Erythroblast (primary cell): ENCODE results near the gene ADAM12.
"Not testable (repeated sequence)": the region's sequence is repeated elsewhere in the genome, so short reads cannot be mapped to it uniquely, and the experiment has no call there.

Experiments
- DNase-seq, 2 experiments: peaks; one replicate each; lab custom pipeline; 2025; lab: John Stamatoyannopoulos, UW
- GATA1 ChIP-seq: IDR thresholded peaks from 2 replicates; pipeline ENCODE4 v1.6.1; 2011; ENCODE audit warnings: low read depth, mild to moderate bottlenecking, control low read depth, low read length, moderate library complexity
- POLR2A ChIP-seq: IDR thresholded peaks from 2 replicates; pipeline ENCODE4 v1.6.1; 2011; ENCODE audit warnings: mild to moderate bottlenecking, low read length

Gene ADAM12

DNA sequence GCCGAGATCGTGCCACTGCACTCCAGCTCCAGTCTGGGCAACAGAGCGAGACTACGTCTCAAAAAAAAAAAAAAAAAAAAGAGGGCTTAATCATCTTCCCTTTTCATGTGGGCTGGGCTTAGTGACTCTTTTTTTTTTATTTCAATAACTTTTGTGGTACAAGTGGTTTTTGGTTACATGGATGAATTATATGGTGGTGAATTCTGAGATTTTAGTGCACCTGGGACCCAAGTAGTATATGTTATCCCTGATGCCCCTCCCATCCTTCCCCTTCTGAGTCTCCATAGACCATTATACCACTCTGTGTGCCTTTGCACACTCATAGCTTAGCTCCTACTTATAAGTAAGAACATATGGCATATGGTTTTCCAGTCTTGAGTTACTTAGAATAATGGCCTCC, 4.8 kb upstream of the ADAM12 start:
- no peak for DNase-seq
- TF ChIP-seq POLR2A: no peak
- no peak for TF ChIP-seq GATA1

DNA sequence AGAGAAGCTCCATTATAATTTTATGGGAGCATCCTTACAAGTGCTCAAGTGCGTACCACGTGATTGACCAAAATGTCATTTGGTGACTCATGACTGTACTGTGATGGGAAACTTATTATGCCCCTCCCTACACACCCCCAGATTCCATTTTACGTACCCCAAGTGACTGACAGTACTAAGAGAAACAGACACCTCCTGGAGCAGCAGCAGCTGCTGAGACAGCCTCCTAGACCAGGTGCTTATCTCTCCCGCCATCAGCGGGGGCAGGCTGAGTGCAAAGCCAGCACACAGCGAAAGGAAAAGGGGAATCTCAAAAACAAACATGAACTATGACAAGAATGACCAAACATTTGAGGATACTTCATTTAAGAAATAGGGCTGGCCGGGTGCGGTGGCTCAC, 4.2 kb upstream of the ADAM12 start:
- TF ChIP-seq POLR2A (no peak), GATA1 (no peak)
- no peak for DNase-seq

DNA sequence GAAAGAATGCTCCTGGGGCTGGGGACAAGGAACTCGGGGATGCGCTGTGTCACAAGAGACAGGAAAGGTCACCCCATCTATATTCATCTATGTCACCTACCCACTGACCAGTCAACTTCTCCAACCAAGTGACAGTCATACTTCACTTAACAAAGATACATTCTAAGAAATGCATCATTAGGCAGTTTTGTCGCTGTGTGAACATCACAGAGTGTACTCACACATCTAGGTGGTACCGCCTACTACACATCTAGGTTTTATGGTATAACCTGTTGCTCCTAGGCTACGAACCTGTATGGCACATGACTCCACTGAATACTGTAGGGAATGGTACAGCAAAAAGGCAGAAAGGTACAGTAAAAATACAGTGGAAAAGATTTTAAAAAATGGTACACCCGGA, 3.8 kb upstream of the ADAM12 start:
- DNase-seq: no peak
- TF ChIP-seq POLR2A (no peak), GATA1 (no peak)

DNA sequence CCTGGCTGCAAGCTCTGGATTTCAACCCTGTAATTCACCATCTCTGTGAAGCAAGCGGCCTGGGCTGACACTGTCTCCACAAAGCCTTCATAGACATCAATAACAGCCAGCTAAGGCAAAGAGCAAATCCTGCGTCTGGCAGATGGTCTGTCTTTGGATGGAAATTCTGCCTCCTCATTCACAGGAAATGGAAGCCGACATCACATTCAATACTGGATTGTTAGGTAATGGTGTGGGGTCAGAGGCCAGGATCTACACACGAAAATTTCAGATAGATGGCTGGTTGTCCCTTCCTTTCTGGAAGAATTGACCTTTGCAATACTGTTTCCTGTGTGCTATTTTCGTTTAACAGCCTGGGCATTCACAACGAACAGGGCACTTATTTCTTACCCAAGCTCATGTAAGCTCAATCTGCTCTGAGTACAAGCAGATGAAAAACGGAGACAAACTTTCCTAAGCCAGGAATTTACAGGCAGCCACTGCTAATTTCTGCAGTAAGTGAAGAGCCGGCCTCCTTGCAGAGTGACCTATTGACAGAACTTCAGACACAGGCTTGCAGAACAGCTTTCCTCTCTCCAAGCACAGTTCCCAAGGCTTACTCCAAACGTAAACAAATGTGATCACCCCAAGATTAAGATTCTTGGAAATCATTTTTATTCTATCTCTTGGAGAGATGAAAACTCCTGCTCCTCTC, 3.1 kb upstream of the ADAM12 start:
- DNase-seq: no peak
- TF ChIP-seq GATA1 (no peak), POLR2A (no peak)

DNA sequence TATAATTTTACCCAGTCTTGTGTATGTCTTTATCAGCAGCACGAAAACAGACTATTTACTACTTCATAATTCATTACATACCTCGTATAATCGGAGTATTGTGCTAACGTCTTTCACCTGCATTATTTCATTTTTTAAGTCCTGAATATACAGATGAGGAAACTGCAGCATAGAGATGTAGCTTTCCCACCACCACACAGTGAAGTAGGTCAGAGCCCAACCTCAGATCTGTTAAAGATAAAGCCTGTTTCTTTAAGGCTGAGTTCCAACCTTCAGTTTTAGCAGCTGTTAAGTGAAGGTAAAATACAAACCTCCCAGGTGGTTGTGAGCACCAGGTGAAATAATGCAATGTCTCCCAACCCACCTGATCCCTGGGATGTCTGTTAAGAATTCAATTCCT, 2.0 kb upstream of the ADAM12 start:
- no peak for DNase-seq
- TF ChIP-seq POLR2A: no peak
- no peak for TF ChIP-seq GATA1

DNA sequence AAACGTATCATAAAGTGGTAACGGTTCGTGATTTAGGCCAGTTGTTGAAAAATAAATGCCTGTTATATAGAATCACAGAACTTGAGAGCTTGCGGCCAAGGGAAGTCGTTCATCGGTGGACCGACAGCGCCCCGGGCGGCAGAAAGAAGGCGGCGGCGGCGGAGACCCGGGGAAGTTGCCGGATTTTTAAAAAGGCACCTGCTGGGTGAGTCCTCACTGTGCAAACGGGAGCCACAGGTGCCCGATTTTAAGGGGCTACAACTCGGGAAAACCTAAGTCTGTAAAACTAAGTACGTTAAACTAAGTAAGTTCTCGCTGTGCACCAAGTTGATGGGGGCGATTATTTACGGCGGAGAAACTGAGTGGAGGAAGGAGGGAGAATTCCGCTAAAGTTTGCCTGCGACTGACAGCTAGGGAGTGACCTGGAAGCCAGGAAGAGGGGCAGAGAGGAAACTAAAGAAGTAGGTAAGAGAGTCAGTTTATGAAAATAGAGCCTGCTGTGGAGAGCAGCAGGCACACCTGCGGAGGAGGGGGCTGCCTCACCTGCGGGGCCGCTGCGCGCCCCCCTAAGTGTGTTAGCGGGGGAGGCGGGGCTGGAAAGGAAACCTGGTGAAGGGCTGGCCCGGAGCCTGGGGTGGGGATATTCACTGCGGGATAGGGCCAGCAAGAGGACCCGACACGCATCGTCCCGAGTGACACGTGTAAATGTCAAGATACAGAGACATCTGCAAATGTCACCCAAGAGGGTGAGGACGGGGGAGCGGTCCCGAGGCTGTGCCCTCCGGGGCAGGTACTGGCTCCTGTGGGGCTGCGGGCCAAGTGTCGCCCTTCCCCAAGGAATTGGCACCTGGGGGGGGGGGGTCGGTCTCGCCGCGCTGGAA, 996 bp downstream of the ADAM12 start:
- TF ChIP-seq POLR2A: no peak
- no peak for TF ChIP-seq GATA1
- DNase-seq: peak; percentile 20 to 50

DNA sequence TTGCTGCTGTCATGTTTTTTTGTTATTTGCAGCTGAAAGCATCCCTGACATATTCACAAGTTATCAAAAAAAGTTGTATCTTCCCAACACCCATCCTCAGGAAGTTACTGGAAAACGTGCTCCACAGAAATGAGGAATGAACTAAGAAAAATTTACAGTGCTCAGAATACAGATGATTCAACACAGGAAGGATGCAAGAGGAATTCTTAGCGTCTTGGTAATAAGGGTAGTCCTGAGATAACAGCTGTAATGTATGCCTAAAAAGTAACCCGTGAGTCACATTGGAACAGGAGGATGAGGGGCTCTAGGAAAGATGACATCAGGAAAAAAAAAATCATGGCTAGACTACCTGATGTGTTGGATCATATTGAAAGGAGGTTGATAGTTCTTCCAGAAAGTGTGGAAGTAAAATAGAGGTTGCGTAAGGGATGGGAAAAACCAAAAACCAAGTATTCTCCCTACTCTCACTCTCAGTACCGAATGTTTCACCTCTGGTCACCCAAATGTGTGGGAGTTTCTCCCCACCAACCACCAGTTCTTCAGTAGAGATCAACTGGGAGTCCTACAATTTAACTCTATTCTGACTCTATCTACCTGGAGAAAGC, 3.9 kb downstream of the ADAM12 start:
- DNase-seq: no peak
- TF ChIP-seq POLR2A: no peak
- TF ChIP-seq GATA1: no peak

DNA sequence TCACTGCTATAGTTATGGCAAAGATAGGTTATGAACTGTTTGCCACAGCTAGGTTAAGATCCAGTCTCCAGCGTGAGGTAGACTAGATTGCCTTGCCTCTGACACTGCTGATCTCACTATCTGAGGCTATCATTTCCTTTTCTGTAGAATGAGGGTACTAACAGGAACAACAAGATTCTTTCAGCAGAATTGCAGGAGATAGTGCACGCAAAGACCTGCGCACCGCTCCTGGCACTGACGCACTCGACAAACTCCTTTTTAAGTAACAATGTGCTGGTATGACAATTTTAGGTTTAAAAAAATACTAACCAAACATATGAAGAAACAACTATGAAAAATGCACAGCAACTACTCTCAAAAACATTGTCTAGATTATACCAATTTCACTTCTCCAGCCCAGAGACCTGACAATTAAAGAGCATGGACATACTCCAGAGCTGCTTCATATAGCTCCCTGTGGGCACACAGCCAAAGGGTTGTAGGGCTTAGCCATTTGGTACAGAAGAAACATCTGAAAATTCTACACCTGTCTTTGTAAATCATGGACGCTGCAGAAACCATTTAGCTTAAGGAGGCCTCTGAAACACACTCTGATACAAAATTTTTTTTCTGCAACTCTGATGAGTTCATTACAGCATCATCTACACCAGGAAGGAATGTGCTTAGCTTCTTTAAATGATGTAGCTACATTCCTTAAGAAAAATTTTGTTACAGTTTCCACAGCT, 7.8 kb downstream of the ADAM12 start:
- TF ChIP-seq GATA1: no peak
- TF ChIP-seq POLR2A: no peak
- no peak for DNase-seq

DNA sequence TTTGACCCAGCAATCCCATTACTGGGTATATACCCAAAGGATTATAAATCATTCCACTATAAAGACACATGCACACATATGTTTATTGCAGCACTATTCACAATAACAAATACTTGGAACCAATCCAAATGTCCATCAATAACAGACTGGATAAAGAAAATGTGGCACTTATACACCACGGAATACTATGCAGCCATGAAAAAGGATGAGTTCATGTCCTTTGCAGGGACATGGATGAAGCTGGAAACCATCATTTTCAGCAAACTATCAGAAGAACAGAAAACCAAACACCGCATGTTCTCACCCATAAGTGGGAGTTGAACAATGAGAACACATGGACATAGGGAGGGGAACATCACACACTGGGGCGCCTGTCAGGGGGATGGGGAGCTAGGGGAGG, 9.1 kb downstream of the ADAM12 start:
- DNase-seq: not testable (repeated sequence)

DNA sequence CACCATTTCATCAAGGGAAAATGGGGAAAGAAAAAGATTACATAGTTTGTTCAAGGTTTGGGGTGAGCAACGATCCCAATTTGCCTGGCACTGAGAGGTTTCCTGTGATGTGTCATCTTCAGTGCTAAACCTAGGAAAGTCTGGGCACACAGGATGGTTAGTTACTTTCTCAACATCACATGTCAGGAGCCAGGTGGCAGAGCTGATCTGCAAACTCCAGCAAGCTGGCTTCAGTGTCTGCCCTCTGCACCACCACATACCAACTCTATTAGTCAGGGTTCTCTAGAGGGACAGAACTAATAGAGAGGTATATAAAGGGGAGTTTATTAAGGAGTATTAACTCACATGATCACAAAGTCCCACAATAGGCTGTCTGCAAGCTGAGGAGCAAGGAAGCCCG, 11.3 kb downstream of the ADAM12 start:
- TF ChIP-seq GATA1 (no peak), POLR2A (no peak)
- DNase-seq: no peak

DNA sequence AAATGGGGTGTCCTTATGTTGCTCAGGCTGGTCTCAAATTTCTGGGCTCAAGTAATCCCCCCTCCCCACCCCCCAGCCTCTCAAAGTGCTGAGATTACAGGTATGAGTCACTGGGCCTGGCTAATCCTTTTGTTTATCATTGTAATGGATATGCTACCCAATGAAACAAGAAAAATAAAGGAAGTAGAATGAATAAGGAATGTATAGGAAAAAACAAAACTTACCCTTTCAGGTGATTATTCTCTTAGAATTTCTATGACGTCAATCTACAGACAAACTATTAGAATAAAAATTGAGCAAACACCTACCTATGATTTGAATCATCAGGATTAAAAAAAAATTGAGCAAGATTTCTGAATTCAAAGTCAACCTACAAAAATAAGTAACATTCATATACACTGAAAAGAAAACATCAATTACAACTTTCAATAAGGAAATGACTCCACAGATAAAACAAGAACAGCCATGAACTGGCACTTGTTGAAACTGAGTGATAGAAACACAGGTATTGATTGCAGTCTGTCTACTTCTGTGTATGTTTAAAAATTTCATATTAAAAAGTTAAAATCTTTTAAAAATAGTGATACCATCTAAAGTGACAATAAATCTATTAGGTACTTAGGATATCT, 12.2 kb downstream of the ADAM12 start:
- TF ChIP-seq POLR2A: no peak
- no peak for DNase-seq

DNA sequence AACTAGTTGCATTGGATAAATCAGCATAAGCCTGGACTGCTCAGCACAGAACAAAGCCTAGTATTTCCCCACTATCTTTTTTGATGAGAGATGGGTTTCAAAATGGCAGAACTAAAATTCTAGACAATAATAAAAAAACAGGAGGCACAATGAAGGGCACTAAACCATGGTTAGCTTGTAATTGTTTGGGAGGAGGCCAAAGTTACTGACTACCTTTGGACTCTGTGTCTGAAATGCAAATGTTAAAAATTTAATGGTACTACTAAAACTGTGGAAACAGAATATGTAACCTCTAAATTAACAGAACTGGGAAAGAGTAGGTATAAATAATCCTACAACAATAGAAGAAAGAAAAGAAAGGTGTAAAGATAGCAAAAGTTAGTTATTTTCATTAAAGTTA, 13.0 kb downstream of the ADAM12 start:
- TF ChIP-seq POLR2A: no peak
- no peak for TF ChIP-seq GATA1
- no peak for DNase-seq

DNA sequence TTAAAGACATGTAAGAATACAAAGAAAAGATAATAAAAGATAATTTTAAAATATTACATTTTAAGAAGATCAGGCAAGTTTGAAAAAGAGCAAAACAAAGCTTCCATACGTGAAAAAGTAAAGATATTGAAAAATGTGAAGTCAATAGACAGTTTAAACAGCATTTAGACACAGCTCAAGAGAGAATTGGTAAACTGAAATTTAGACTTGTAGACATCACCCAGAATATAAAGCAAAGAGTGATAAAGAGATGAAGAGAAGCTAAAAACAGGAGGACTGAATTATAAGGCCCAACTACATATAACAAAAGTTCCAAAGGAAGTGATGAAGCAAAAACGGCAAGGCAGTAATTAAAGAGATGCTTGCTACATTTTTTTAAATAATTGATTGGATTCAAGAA, 13.8 kb downstream of the ADAM12 start:
- TF ChIP-seq GATA1 (no peak), POLR2A (no peak)
- no peak for DNase-seq
